Hepatocyte (in vitro differentiated cells): Measurements from ENCODE around the gene MFSD8.

ENCODE experiments used
- CTCF ChIP-seq: fragments of 200-600 bp; sonication (generic); IDR thresholded peaks from 2 replicates; pipeline ENCODE4 v1.5.1; 2016; ENCODE audit warnings: antibody characterized with exemption, mild to moderate bottlenecking; ENCODE audit not compliant: poor library complexity
- EZH2 ChIP-seq: fragments of 200-600 bp; sonication (generic); IDR thresholded peaks from 2 replicates; pipeline ENCODE4 v1.6.1; 2016; ENCODE audit warnings: antibody characterized with exemption, mild to moderate bottlenecking, borderline replicate concordance
- EZH2phosphoT487 ChIP-seq: fragments of 200-600 bp; sonication (generic); IDR thresholded peaks from one replicate; pipeline ENCODE4 v1.6.1; 2018; ENCODE audit warnings: antibody characterized with exemption, mild to moderate bottlenecking, low read depth, moderate library complexity; ENCODE audit not compliant: unreplicated experiment, severe bottlenecking

- TF ChIP-seq CTCF (no peak), EZH2phosphoT487 (no peak), EZH2 (no peak)
These were observed 28.0 kb downstream of the MFSD8 start for GRCh38 chr4:127936974-127937373.
